GM21619 (cell line): ENCODE results near the gene HS3ST5.
"Not testable (repeated sequence)": the region's sequence is repeated elsewhere in the genome, so short reads cannot be mapped to it uniquely, and the experiment has no call there.

Experiments
- ATAC-seq: cut with Tn5 transposase; IDR thresholded peaks from one replicate; pipeline ENCODE4 v1.9.1; 2021; ENCODE audit not compliant: unreplicated experiment

Gene HS3ST5

GRCh38 chr6:114058435-114058834 is 284.4 kb downstream of the HS3ST5 start:
- ATAC-seq = no peak

GRCh38 chr6:114055763-114056162 is 287.1 kb downstream of the HS3ST5 start:
- ATAC-seq = no peak

GRCh38 chr6:114055349-114055748 is 287.5 kb downstream of the HS3ST5 start:
- no peak for ATAC-seq

- ATAC-seq = no peak
Observed at GRCh38 chr6:114053791-114054190, 289.0 kb downstream of the HS3ST5 start.

GRCh38 chr6:114052141-114052540 is 290.7 kb downstream of the HS3ST5 start:
- no peak for ATAC-seq

- ATAC-seq = no peak
Observed at GRCh38 chr6:114051031-114051430, 291.8 kb downstream of the HS3ST5 start.

- ATAC-seq = no peak
Observed at GRCh38 chr6:114049367-114049966, 293.4 kb downstream of the HS3ST5 start.

- not testable (repeated sequence) for ATAC-seq
Observed at GRCh38 chr6:114044566-114044965, 298.3 kb downstream of the HS3ST5 start.

- ATAC-seq = no peak
Observed at GRCh38 chr6:114042267-114043016, 300.4 kb downstream of the HS3ST5 start.

- no peak for ATAC-seq
Observed at GRCh38 chr6:114040871-114041270, 302.0 kb downstream of the HS3ST5 start.

- ATAC-seq = no peak
Observed at GRCh38 chr6:114039841-114040240, 303.0 kb downstream of the HS3ST5 start.

- ATAC-seq = no peak
Observed at GRCh38 chr6:114033606-114034005, 309.2 kb downstream of the HS3ST5 start.

GRCh38 chr6:114032721-114033120 is 310.1 kb downstream of the HS3ST5 start:
- no peak for ATAC-seq

- no peak for ATAC-seq
Observed at GRCh38 chr6:114030767-114031166, 312.1 kb downstream of the HS3ST5 start.

GRCh38 chr6:114024746-114025145 is 318.1 kb downstream of the HS3ST5 start:
- no peak for ATAC-seq

- no peak for ATAC-seq
Observed at GRCh38 chr6:114020196-114020595, 322.6 kb downstream of the HS3ST5 start.

GRCh38 chr6:114017146-114017545 is 325.7 kb downstream of the HS3ST5 start:
- not testable (repeated sequence) for ATAC-seq

- not testable (repeated sequence) for ATAC-seq
Observed at GRCh38 chr6:114014106-114014505, 328.7 kb downstream of the HS3ST5 start.

- not testable (repeated sequence) for ATAC-seq
Observed at GRCh38 chr6:114011486-114011885, 331.3 kb downstream of the HS3ST5 start.

GRCh38 chr6:114010540-114010939 is 332.3 kb downstream of the HS3ST5 start:
- no peak for ATAC-seq

GRCh38 chr6:114009192-114009591 is 333.6 kb downstream of the HS3ST5 start:
- ATAC-seq = no peak

GRCh38 chr6:114008331-114008730 is 334.5 kb downstream of the HS3ST5 start:
- no peak for ATAC-seq

- no peak for ATAC-seq
Observed at GRCh38 chr6:114007516-114007915, 335.3 kb downstream of the HS3ST5 start.
